GM04503 (cell line): ENCODE measurements around the gene VTI1B.
A peak's percentile ranks its signal among the peaks of the same experiment; 100 is the strongest.
"Not testable (repeated sequence)": the region's sequence is repeated elsewhere in the genome, so short reads cannot be mapped to it uniquely, and the experiment has no call there.

Source experiments
- DNase-seq: peaks from one replicate; pipeline ENCODE4 v3.0.0-alpha.2; 2012; ENCODE audit warnings: low read depth

Gene VTI1B, protein sequence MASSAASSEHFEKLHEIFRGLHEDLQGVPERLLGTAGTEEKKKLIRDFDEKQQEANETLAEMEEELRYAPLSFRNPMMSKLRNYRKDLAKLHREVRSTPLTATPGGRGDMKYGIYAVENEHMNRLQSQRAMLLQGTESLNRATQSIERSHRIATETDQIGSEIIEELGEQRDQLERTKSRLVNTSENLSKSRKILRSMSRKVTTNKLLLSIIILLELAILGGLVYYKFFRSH

DNA sequence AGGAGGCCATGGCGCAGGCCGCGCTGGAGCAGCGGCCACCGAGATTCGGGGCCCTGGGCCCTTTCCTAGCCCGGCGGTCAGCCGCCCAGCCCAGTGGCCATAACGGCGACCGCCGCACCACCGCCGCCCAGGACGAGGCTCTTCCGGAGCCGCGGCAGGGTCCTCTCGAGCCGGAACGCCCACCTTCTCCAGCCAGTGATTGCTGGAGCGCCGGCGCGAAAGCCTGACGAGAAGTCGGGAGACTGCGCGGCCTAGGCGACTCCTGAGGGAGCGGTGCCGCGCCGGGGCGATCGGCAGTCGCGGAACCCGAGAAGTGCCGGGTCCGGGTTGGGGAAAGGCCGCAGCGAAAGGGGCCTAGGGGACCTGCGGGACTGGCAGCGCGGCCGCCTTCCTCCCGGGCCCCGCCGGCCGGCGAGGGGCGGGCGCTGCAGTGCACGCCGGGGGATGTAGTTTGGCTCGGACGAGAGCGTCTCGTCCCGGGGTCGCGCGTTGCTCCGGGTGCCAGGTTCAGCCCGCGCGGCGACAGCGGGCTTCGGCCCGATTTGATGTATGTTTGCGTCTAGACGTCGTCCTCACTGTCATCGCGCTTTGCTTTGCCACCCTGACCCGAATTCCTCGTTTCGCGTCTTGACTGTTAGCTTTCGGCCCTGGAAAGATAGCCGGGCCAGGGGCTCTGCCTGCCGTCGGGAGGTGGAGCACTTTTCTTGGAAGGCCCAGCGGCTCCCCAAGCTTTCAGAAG is at the start of gene VTI1B:
Gene VTI1B (minus strand): TSS at position 153 of the 739 bp plus-strand sequence. CDS start 143 bp downstream, at position 10.
- DNase-seq: no peak

DNA sequence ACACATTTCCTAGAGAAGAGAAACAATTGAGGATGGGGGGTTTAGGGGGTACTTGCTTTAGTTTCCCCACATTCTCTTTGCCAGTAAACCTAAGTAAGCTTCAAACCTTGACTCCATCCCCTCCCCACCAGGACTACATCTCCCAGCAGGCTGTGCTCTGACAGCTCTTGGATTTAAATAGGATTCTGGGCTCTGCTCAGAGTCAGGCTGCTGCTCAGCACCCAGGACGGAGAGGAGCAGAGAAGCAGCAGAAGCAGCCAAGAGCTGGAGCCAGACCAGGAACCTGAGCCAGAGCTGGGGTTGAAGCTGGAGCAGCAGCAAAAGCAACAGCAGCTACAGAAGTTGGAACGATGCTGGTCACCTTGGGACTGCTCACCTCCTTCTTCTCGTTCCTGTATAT is 47.9 kb upstream of the VTI1B start:
- no peak for DNase-seq

DNA sequence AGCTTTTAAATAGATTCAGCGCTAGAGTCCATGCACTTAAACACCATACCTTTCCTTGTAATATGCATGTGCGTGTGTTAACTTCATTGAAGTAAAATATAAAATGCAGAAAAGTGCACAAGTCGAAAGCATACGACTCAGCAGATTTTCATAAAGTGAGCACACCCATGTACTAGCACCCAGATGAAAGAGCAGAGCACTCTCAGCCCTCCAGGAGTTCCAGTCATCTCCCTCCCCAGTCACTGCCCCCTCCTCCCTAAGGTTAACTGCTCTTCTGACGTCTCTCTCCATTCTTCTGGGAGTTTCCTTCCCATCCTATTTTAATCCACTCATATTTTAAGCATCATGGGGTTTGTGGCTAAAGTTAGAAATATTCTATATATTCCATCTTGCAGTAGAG is 47.4 kb upstream of the VTI1B start:
- no peak for DNase-seq

DNA sequence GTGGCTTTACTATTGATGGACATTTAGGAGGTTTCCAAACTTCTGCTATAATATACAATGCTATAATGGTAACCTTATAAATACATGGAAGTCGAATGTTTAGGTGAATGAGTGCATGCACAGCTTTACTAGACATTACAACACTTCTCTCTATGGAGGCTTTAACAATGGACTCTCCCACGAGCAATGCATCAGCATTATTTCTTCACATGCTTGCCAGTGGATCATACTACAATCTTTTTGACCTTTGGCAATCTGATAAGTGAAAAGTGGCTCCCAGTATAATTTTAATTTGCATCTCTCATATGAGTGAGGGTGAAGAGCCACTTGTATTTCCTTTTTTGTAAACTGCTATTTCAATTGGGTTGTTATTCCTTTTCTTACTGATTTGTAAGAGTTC is 45.4 kb upstream of the VTI1B start:
- DNase-seq: no peak

DNA sequence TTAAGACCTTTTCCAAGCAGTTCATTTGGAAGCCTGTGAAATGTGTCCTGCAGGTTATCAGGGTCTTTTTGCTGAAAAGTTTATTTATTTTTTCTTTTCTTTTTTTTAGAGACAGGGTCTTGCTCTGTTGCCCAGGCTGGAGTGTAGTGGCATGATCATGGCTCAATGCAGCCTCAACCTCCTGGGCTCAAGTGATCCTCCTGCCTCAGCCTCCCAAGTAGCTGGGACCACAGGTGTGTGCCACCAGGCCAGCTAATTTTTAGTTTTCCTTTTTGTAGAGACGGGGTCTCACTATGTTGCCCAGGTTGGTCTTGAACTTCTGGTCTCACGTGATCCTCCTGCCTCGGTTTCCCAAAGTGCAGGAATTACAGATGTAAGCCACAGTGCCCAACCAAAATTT is 45.0 kb upstream of the VTI1B start:
- not testable (repeated sequence) for DNase-seq

DNA sequence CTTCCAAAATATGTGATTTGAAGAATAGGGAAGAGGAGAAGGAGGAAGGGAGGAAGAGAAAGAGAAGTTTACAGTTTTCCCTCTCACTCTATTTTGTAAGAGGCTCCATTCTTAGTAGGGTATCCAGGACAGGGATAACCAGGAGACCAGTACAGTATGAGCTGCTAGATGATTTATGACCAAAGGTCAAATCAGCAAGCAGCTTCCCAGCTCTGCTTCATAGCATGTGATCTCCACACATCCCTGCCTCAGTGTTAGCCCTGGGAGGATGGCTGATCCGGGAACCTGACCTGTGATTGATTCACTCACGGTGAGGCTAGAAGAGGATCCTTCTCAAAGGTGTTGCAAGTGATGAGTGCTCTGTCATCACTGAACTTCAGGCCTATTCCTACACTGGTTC is 43.8 kb upstream of the VTI1B start:
- DNase-seq: no peak

DNA sequence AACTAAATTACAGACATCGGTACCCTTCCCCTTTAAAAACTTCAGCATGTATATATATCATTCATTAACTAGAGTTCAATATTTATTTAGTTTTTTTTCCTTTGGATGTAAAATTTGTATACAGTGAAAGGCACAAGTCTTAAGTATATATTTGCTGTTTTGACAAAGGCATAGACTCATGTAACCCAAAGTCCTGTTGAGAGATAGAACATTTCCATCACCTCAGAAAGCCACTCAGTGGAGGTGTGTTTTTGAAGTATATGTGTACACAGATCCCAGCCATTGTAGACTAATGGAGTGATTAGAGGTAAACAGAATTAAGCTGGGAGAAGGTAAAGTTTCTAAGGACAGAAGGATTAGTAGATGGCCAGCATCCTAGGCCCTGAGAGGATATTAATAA is 42.6 kb upstream of the VTI1B start:
- no peak for DNase-seq

DNA sequence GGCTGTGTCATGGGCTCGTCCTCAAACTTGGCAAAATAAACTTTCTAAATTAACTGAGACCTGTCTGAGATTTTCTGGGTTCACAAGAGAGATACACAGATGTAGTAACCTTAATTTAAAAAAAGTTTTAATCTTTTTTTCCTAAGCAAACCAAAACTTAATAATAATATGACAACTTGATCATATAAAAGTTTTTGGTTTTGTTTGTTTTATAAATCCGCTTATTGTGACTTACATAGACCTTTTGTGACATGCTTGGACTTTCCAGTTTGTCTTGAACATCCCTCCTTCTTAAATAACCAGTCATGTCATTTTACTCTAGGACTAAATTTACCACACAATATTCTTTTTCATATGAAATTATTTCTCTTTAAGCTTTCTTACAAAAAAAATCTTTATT is 35.8 kb upstream of the VTI1B start:
- no peak for DNase-seq

DNA sequence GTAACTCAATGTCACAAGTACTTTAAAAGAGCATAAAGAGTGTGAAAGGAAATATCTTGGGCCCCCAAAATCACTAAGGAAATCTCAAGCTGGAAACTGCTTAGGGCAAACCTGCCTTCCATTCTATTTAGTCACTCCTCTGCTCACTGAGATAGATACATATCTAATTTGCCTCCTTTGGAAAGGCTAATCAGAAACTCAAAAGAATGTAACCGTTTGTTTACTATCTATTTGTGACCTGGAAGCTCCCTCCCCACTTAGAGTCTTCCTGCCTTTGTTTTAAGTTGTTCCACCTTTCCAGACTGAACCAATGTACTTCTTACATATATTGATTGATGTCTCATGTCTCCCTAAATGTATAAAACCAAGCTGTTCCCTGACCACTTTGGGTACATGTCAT is 35.4 kb upstream of the VTI1B start:
- DNase-seq: not testable (repeated sequence)

DNA sequence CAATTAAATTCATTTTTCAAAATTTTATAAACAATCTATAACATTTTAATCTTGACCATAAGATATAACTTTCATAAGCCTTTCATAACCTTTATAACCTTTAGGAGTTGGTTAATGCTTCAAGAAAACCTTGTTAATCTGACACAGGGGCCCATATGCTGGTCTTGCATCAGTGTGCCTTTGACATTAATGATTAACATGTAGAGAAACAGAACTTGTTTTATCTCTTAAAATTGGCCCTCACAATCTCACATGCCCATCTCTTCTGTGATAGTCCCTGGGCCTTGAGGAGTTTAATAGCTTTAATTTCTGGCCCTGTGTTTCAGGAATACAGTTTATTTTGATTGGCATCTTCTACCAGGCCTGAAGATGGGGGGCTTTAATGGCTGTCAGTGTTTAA is 34.9 kb upstream of the VTI1B start:
- DNase-seq: not testable (repeated sequence)

DNA sequence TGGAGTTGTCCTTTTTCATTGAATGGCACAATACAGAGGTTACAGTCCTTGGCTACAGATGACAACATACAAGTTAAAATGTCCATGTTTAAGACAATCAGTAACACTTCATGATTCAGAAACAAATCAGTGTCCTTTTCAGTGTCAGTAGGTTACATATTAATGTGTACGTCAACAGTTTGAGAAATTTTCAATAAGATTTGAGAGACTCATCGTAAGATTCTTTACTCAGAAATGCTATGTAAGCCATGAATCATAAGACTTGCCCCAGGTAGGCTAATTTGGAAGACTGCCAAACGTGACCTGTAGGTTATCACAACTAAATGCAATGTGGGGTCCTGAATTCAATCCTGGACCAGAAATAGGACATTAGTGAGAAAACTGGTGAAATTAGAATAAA is 30.8 kb upstream of the VTI1B start:
- DNase-seq: no peak

DNA sequence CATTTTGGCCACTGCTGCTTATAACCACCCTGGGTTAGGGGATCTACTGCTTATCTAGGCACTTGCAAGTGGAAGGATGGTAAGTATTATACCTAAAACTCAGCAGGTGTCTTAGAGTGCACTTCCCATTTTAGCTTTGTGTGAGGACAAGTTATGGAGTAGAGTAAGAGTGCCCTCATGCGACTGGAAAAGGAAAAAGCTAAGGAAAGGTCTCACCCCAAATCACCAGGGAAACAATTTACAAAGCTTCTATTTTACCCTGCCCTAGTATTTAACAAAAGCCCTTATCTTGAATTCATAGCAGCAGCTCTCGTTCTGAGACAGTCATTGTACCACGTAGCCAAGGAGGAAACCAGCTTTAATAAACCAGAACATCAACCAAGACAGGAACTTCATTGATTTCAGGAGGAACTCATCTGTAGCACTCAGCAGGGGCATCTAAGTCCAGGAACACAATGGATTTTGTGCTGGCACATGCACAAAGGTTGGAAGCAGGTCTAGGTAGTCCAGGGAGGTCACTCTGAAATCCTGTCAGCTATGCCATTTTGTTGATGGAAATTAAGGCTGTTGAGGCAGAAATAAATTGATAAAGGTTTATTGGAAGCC is 30.2 kb upstream of the VTI1B start:
- DNase-seq: peak; percentile 3

DNA sequence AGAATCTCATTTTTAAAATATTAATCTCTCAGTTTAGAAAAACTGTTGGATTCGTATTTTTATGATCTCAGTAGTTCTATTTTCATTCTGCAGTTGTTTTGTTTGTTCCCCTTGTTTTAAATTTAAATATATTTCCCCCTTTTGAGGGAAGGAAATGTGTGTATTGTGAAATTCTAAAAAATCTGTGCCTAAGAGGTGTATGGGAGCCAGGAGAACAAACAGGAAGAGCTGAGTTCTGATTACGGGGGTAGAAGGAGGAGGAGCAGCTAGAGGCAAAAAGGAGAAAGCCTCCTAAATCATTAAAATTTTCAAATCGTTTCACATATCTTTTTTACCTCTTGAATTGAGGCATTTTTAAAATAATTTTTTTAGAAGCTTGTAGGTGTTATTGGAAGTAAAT is 29.6 kb upstream of the VTI1B start:
- DNase-seq: no peak

DNA sequence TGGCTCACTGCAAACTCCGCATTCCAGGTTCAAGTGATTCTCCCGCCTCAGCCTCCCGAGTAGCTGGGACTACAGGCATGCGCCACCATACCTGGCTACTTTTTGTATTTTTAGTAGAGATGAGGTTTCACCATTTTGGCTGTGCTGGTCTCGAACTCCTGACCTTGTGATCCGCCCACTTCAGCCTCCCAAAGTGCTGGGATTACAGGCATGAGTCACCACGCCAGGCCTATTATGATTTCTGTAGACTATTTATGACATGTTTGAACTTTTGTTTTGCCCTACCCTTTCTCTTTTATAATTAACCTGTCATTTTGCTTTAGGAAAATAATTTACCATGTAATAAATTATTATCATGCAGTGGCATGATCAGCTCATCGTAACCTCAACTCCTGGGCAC is 27.1 kb upstream of the VTI1B start, which contains the start of gene RDH12:
Gene RDH12 (plus strand): TSS at position 395 of the 400 bp plus-strand sequence. CDS start 20,757 bp downstream, outside the sequence.
- not testable (repeated sequence) for DNase-seq

DNA sequence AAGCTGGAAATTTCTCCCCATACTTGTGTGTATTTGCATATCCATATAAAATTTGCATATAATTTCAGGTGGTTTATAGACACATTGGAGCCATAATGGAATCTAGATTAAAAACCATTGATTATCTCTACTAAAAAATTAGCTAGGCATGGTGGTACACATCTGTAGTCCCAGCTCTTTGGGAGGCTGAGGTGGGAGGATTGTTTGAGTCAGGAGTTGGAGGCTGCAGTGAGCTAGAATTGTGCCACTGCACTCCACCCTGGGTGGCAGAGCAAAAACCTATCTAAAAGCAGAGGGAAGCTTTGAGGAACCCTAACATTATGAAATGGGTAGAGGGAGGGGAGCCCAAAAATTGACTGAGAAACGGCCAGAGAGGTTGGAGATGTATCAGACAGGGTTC is 23.7 kb upstream of the VTI1B start:
- DNase-seq: no peak

DNA sequence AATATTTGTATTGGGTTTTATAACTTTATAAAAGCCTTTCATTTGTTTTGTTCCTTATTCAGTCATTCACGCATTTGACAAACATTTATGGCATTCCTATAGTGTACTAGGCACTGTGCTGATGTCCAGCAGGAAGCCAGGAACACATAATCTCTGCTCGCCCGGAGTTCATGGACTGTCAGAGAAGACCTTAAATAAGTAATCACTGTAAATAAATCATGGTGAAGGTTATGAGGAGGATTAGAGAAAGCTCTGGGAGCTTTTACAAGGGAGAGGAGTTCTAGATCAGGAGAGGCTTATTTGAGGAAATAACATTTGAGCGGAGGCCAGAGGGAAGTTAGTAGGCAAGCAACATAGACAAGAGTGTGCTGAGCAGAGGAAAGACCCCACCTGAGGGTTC is 22.6 kb upstream of the VTI1B start:
- DNase-seq: no peak

DNA sequence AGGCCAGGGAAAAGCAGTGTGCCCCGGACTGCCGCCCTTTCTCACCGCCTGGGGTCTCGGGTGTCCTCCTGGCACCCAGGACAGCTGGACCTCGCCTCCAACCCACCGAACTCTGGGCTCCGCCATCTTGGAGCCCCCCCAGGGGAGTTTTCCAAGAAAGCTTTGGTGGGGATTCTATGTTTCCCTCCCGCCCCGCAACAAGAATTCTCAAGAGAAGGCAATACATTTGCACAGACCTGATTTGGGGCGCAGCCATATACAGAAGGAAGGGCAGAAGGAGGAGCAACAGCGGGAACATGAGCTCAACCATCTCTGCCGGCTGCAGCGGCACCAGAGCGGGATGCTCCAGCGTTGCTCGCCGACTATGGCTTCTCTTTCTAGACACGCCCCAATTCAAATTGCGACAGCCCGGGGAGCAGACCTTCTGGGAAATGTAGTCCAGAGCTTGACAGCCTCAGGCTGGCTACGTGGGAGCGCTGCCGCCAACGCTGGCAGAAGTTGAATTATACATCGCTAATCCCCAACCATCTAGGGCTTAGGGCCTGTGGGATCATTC is 21.0 kb upstream of the VTI1B start, which contains the start of gene RDH11:
Gene RDH11 (minus strand): TSS at position 371 of the 556 bp plus-strand sequence. CDS start 61 bp downstream, at position 310.
- DNase-seq: peak; percentile 58

DNA sequence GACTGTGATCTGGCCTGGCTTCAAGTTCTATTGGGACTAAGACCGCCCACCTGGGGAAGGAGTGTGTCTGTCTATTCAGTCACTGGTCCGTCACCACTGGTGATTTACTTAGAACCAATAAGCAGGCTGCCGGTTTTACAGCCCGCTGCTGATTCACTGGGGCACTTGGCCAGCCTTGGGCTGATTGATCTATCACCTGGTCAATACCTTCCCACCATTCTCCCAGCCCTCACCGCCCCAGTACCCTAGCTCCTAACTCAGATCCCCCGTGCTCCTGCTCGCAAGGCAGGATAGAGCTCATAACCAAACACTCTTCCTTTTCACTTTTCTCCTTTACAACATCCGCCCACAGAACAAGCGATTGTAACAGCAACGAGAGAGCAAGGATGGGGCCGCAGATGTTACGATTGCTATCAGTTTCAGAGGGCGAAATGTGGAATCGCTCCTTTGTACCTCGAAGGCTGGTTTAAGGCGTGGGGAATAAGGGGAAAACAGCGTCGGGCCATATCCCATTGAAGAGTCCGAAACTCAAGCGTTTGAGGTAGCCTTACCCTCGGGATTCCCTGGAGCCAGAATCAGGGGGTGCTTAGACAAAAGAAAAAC is 20.5 kb upstream of the VTI1B start:
- peak; percentile 57 for DNase-seq

DNA sequence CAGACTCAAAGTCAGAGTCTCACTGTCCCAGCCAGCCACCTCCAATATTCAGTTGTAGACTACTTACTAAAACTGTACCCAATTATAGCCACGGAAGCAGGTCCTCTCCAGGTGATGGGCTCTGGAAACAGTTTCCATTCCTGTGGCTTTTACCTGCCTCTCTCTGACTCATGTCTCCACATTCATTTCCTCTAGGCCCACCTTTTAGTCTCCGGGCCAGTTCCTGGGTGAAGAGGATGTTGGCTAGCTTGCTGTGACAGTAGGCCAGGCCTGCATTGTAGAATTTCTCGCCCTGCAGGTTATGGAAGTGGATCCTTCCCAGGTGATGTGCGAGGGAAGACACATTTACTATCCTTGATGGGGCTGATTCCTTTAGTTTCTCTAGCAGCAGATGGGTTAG is 15.6 kb upstream of the VTI1B start:
- DNase-seq: no peak

DNA sequence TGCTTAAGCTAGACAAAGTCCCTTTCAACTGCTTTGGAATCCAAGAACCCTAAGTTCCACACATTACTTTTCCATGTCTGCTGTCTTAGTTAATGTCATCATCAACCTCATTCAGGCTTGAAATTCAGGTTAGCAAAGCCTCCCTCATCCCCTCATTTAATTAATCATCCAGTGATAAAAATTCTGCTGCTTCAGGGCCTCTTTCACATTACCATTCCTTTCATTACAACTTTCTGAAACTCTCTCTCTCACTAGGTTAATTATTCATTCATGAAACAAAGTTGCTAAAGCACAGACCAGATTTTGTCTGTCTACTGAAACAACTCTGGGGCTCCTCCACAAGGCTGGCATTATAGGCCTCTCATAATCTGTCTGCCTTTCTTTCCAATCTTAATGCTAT is 9.4 kb upstream of the VTI1B start:
- no peak for DNase-seq

DNA sequence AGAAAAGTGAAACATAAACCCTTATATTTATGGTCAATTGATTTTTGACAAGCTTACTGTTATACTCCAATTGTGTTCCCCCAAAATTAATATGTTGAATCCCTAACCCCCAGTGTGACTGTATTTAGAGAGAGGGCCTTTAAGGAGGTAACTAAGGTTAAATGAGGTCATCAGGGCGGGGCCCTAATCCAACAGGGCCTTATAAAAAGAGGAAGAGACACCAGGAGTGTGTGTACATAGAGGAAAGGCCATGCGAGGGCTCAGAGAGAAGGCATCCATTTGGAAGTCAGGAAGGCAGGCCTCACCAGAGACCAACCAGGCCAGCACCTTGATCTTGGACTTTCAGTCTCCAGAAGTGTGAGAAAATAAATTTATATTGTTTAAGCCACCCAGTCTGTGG is 6.5 kb upstream of the VTI1B start:
- no peak for DNase-seq

DNA sequence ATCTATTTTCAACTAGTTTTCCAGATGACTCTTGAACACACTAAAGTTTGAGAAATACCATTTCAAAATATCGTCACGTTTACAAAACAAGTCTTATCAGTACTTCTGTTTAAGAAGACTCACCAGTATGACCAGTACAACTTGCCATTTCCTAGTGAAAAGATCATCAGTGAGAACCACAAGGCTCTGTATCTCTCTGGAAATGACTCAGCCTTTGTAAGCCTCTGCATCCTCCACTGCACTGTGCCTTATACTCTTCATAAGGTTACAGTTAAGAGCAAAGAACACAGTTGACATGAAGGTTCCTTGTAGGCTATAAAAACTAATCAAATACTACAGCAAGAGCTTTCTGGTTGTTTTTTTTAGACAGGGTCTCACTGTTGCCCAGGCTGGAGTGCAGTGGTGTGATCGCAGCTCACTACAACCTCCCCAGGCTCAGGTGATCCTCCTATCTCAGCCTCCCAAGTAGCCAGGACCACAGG is 5.7 kb upstream of the VTI1B start:
- DNase-seq: peak; percentile 77
